GM12878 (cell line): ENCODE results near the gene PLEKHA1.

ENCODE experiments used
- MYC ChIP-seq: IDR thresholded peaks from 2 replicates; pipeline ENCODE4 v1.6.1; 2011; ENCODE audit warnings: mild to moderate bottlenecking, low read length, moderate library complexity, inconsistent platforms; ENCODE audit not compliant: insufficient read depth, insufficient replicate concordance, insufficient read length, severe bottlenecking
- POLR2AphosphoS5 ChIP-seq: IDR thresholded peaks from 2 replicates; pipeline ENCODE4 v1.6.1; 2011; ENCODE audit warnings: mild to moderate bottlenecking, low read length, inconsistent platforms
- SP1 ChIP-seq: IDR thresholded peaks from one replicate; pipeline ENCODE4 v1.6.1; 2011; ENCODE audit warnings: low read depth, low read length
- TF ChIP-seq, protein P1 (sequence below), 3 experiments: IDR thresholded peaks in 2 of 3; conservative IDR thresholded peaks in 1 of 3; 2 replicates each; pipeline ENCODE4 v1.5.1; 2011; ENCODE audit warnings: low read depth in 3 of 3, low read length in 3 of 3, mild to moderate bottlenecking in 3 of 3, control low read depth in 2 of 3, moderate library complexity in 2 of 3, inconsistent platforms in 1 of 3, mixed read lengths in 1 of 3; ENCODE audit not compliant: control insufficient read depth in 2 of 3, insufficient read depth in 1 of 3; ENCODE audit errors: extremely low read depth in 1 of 3
- TF ChIP-seq, protein P2 (sequence below): IDR thresholded peaks from 2 replicates; pipeline ENCODE4 v1.6.1; 2012; ENCODE audit warnings: low read depth, low read length, improper control_type of control experiment
- TF ChIP-seq, protein P3 (sequence below): IDR thresholded peaks from 2 replicates; pipeline ENCODE4 v1.6.1; 2012; ENCODE audit warnings: low read length, inconsistent platforms
- TF ChIP-seq, protein P4 (sequence below): fragments of 450-650 bp; formaldehyde crosslinking; IDR thresholded peaks from 2 replicates; pipeline ENCODE4 v1.4.0; 2022; ENCODE audit warnings: mild to moderate bottlenecking, moderate library complexity

DNA sequence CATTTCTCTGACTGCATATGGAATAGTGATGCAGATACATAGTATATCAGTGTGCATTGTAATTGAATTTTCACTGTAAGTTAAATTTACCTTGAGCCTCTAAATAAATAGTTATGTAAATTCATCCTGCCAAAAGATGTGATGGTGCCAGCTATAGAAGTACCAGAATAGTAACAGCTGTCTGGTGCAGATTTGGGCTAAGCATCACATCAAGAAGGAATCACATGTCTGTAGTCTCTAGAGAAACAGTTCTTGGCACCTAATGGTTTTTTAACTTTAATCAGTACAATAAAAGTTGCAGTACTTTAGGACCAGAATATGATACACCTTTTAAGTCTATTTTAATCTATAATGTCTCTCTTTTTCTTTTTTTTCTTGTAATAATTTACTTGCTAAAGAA lies 17.4 kb downstream of the PLEKHA1 start:
- TF ChIP-seq, protein P1, sequence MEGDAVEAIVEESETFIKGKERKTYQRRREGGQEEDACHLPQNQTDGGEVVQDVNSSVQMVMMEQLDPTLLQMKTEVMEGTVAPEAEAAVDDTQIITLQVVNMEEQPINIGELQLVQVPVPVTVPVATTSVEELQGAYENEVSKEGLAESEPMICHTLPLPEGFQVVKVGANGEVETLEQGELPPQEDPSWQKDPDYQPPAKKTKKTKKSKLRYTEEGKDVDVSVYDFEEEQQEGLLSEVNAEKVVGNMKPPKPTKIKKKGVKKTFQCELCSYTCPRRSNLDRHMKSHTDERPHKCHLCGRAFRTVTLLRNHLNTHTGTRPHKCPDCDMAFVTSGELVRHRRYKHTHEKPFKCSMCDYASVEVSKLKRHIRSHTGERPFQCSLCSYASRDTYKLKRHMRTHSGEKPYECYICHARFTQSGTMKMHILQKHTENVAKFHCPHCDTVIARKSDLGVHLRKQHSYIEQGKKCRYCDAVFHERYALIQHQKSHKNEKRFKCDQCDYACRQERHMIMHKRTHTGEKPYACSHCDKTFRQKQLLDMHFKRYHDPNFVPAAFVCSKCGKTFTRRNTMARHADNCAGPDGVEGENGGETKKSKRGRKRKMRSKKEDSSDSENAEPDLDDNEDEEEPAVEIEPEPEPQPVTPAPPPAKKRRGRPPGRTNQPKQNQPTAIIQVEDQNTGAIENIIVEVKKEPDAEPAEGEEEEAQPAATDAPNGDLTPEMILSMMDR (IDR thresholded peaks at IDR 0.05 in 2 of 3, conservative IDR thresholded peaks at IDR 0.05 in 1 of 3; ENCODE audit: control insufficient read depth in 2 of 3, extremely low read depth in 1 of 3, insufficient read depth in 1 of 3, low read depth in 3 of 3, low read length in 3 of 3), result no peak
- TF ChIP-seq, protein P2, sequence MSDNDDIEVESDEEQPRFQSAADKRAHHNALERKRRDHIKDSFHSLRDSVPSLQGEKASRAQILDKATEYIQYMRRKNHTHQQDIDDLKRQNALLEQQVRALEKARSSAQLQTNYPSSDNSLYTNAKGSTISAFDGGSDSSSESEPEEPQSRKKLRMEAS, result no peak
- no peak for TF ChIP-seq POLR2AphosphoS5
- TF ChIP-seq MYC, result no peak
- TF ChIP-seq, protein P3, sequence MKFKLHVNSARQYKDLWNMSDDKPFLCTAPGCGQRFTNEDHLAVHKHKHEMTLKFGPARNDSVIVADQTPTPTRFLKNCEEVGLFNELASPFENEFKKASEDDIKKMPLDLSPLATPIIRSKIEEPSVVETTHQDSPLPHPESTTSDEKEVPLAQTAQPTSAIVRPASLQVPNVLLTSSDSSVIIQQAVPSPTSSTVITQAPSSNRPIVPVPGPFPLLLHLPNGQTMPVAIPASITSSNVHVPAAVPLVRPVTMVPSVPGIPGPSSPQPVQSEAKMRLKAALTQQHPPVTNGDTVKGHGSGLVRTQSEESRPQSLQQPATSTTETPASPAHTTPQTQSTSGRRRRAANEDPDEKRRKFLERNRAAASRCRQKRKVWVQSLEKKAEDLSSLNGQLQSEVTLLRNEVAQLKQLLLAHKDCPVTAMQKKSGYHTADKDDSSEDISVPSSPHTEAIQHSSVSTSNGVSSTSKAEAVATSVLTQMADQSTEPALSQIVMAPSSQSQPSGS, result no peak
- TF ChIP-seq SP1, result no peak
- TF ChIP-seq, protein P4, sequence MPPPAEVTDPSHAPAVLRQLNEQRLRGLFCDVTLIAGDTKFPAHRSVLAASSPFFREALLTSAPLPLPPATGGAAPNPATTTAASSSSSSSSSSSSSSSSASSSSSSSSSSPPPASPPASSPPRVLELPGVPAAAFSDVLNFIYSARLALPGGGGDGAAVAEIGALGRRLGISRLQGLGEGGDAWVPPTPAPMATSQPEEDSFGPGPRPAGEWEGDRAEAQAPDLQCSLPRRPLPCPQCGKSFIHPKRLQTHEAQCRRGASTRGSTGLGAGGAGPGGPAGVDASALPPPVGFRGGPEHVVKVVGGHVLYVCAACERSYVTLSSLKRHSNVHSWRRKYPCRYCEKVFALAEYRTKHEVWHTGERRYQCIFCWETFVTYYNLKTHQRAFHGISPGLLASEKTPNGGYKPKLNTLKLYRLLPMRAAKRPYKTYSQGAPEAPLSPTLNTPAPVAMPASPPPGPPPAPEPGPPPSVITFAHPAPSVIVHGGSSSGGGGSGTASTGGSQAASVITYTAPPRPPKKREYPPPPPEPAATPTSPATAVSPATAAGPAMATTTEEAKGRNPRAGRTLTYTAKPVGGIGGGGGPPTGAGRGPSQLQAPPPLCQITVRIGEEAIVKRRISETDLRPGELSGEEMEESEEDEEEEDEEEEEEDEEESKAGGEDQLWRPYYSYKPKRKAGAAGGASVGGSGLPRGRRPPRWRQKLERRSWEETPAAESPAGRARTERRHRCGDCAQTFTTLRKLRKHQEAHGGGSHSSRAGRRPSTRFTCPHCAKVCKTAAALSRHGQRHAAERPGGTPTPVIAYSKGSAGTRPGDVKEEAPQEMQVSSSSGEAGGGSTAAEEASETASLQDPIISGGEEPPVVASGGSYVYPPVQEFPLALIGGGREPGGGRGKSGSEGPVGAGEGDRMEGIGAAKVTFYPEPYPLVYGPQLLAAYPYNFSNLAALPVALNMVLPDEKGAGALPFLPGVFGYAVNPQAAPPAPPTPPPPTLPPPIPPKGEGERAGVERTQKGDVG (CRISPR knock-in tag), result no peak
